Ecto neural progenitor cell (in vitro differentiated cells): Measurements from ENCODE around the gene SLC25A44.

ENCODE experiments used
- DNase-seq: peaks from one replicate; pipeline ENCODE4 v3.0.0-alpha.2; 2018; ENCODE audit warnings: low spot score

SLC25A44 gene

GRCh38 chr1:156193488-156194299 is at the start of gene SLC25A44:
SLC25A44 (plus strand) TSS chr1:156194104; CDS start chr1:156199848, 5,744 bp downstream.
- DNase-seq, result peak; percentile 96

- DNase-seq, result no peak
Measured at GRCh38 chr1:156144742-156145141, 49.2 kb upstream of the SLC25A44 start.

- DNase-seq, result no peak
Measured at GRCh38 chr1:156145650-156146019, 48.3 kb upstream of the SLC25A44 start.

GRCh38 chr1:156146020-156146768 is 47.7 kb upstream of the SLC25A44 start:
- DNase-seq, result peak; percentile 54

- DNase-seq, result no peak
Measured at GRCh38 chr1:156146769-156147405, 47.0 kb upstream of the SLC25A44 start.

GRCh38 chr1:156148216-156148615 is 45.7 kb upstream of the SLC25A44 start:
- no peak for DNase-seq

- DNase-seq, result peak; percentile 74
Measured at GRCh38 chr1:156149374-156150332, 44.3 kb upstream of the SLC25A44 start.

- no peak for DNase-seq
Measured at GRCh38 chr1:156150333-156151011, 43.4 kb upstream of the SLC25A44 start.

- no peak for DNase-seq
Measured at GRCh38 chr1:156151093-156151688, 42.7 kb upstream of the SLC25A44 start.

- no peak for DNase-seq
Measured at GRCh38 chr1:156152628-156153027, 41.3 kb upstream of the SLC25A44 start.

GRCh38 chr1:156153362-156153761 is 40.5 kb upstream of the SLC25A44 start, which contains the start of gene SEMA4A:
SEMA4A (plus strand) TSS chr1:156153585; CDS start chr1:156154579, 994 bp downstream.
- no peak for DNase-seq

- DNase-seq, result no peak
Measured at GRCh38 chr1:156154317-156154749, 39.6 kb upstream of the SLC25A44 start.

GRCh38 chr1:156155756-156156510 is 38.0 kb upstream of the SLC25A44 start:
- no peak for DNase-seq

GRCh38 chr1:156157506-156157905 is 36.4 kb upstream of the SLC25A44 start:
- no peak for DNase-seq

GRCh38 chr1:156157966-156158365 is 35.9 kb upstream of the SLC25A44 start:
- DNase-seq, result no peak

- no peak for DNase-seq
Measured at GRCh38 chr1:156160000-156160742, 33.7 kb upstream of the SLC25A44 start.

- peak; percentile 87 for DNase-seq
Measured at GRCh38 chr1:156160743-156161171, 33.1 kb upstream of the SLC25A44 start.

GRCh38 chr1:156162430-156163037 is 31.4 kb upstream of the SLC25A44 start:
- DNase-seq, result no peak
